Mononuclear cell (primary cell): ENCODE measurements around the gene HSPG2. TPM values are rescaled to one million over a fixed set of nuclear protein-coding genes. Genes with fewer than 3 reads are reported as not detected.

ENCODE experiments used
- H3K27me3 ChIP-seq: 2 replicates; pipeline ENCODE4 v1.6.0; 2011; ENCODE audit warnings: low read length, control low read depth; ENCODE audit not compliant: insufficient read depth
- H3K4me1 ChIP-seq: 2 replicates; pipeline ENCODE4 v1.5.1; 2011; ENCODE audit warnings: mild to moderate bottlenecking, low read length, control low read depth; ENCODE audit not compliant: insufficient read depth
- H3K4me3 ChIP-seq: 2 replicates; pipeline ENCODE4 v1.5.1; 2011; ENCODE audit warnings: mild to moderate bottlenecking, low read length, moderate library complexity
- H3K9me3 ChIP-seq: 2 replicates; pipeline ENCODE4 v1.5.1; 2011; ENCODE audit warnings: low read depth, mild to moderate bottlenecking, control low read depth, low read length
- total RNA-seq: library from RNA; depleted of rRNA; stranded (reverse); fragments of >200 nt; gene quantifications from one replicate; pipeline ENCODE4 v1.2.3, GENCODE V29; 2012

HSPG2 gene
- total RNA-seq, 1 donor = 0.73 TPM

GRCh38 chr1:21942464-21942863 is 5.4 kb upstream of the HSPG2 start:
- Histone ChIP-seq H3K4me3 (no peak overlapping the region), H3K27me3 (no peaks in the 10 kb centered on the region), H3K4me1 (peaks cover 12% of the 10 kb centered on the region), H3K9me3 (no peaks in the 10 kb centered on the region)

GRCh38 chr1:21941370-21941769 is 4.3 kb upstream of the HSPG2 start:
- H3K4me1 ChIP-seq = peaks cover 16% of the 10 kb centered on the region
- peaks cover under 1% of the 10 kb centered on the region for H3K27me3 ChIP-seq
- no peaks in the 10 kb centered on the region for H3K9me3 ChIP-seq
- no peak overlapping the region for H3K4me3 ChIP-seq

- H3K4me3 ChIP-seq = no peak overlapping the region
- H3K27me3 ChIP-seq = peaks cover 4% of the 10 kb centered on the region
- H3K4me1 ChIP-seq = peaks cover 18% of the 10 kb centered on the region
- H3K9me3 ChIP-seq = no peaks in the 10 kb centered on the region
Observed at GRCh38 chr1:21940492-21940891, 3.4 kb upstream of the HSPG2 start.

- H3K4me3 ChIP-seq = no peak overlapping the region
- no peaks in the 10 kb centered on the region for H3K9me3 ChIP-seq
- H3K27me3 ChIP-seq = peaks cover 4% of the 10 kb centered on the region
Observed at GRCh38 chr1:21939650-21940374, 2.7 kb upstream of the HSPG2 start.

GRCh38 chr1:21938732-21939538 is 1.8 kb upstream of the HSPG2 start:
- Histone ChIP-seq H3K9me3 (no peaks in the 10 kb centered on the region), H3K27me3 (peaks cover 4% of the 10 kb centered on the region), H3K4me1 (peaks cover 18% of the 10 kb centered on the region), H3K4me3 (no peak overlapping the region)

More at GRCh38 chr1:21939650-21940374, 2.7 kb upstream of the HSPG2 start:
- H3K4me1 ChIP-seq = peaks cover 18% of the 10 kb centered on the region

- Histone ChIP-seq H3K4me3 (peak overlapping the region; percentile 31), H3K9me3 (no peaks in the 10 kb centered on the region), H3K4me1 (peaks cover 18% of the 10 kb centered on the region), H3K27me3 (peaks cover 4% of the 10 kb centered on the region)
Observed at GRCh38 chr1:21937372-21938121, 437 bp upstream of the HSPG2 start.

GRCh38 chr1:21936366-21937031 is 611 bp downstream of the HSPG2 start:
- no peak overlapping the region for H3K4me3 ChIP-seq
- H3K4me1 ChIP-seq = peaks cover 18% of the 10 kb centered on the region
- H3K9me3 ChIP-seq = no peaks in the 10 kb centered on the region
- H3K27me3 ChIP-seq = peaks cover 4% of the 10 kb centered on the region

- Histone ChIP-seq H3K4me3 (no peak overlapping the region), H3K4me1 (peaks cover 18% of the 10 kb centered on the region), H3K27me3 (peaks cover 4% of the 10 kb centered on the region), H3K9me3 (no peaks in the 10 kb centered on the region)
Observed at GRCh38 chr1:21935891-21936365, 1.2 kb downstream of the HSPG2 start.

GRCh38 chr1:21935393-21935804 is 1.7 kb downstream of the HSPG2 start:
- no peaks in the 10 kb centered on the region for H3K9me3 ChIP-seq
- H3K27me3 ChIP-seq = peaks cover 4% of the 10 kb centered on the region

GRCh38 chr1:21933397-21934248 is 3.5 kb downstream of the HSPG2 start:
- H3K9me3 ChIP-seq = no peaks in the 10 kb centered on the region

More at GRCh38 chr1:21935393-21935804, 1.7 kb downstream of the HSPG2 start:
- H3K4me3 ChIP-seq = no peak overlapping the region
- H3K4me1 ChIP-seq = peaks cover 18% of the 10 kb centered on the region

GRCh38 chr1:21932127-21932526 is 5.0 kb downstream of the HSPG2 start:
- no peaks in the 10 kb centered on the region for H3K9me3 ChIP-seq
- H3K27me3 ChIP-seq = peaks cover 4% of the 10 kb centered on the region
- no peak overlapping the region for H3K4me3 ChIP-seq
- peaks cover 5% of the 10 kb centered on the region for H3K4me1 ChIP-seq

More at GRCh38 chr1:21933397-21934248, 3.5 kb downstream of the HSPG2 start:
- Histone ChIP-seq H3K4me1 (peaks cover 10% of the 10 kb centered on the region), H3K4me3 (no peak overlapping the region), H3K27me3 (peaks cover 4% of the 10 kb centered on the region)

- Histone ChIP-seq H3K9me3 (no peaks in the 10 kb centered on the region), H3K4me3 (no peak overlapping the region), H3K4me1 (peaks cover 2% of the 10 kb centered on the region), H3K27me3 (peaks cover 4% of the 10 kb centered on the region)
Observed at GRCh38 chr1:21931171-21932093, 5.7 kb downstream of the HSPG2 start.

GRCh38 chr1:21930629-21931170 is 6.4 kb downstream of the HSPG2 start:
- H3K4me1 ChIP-seq = no peaks in the 10 kb centered on the region
- no peaks in the 10 kb centered on the region for H3K9me3 ChIP-seq
- no peak overlapping the region for H3K4me3 ChIP-seq
- no peaks in the 10 kb centered on the region for H3K27me3 ChIP-seq
